K562 (cell line): ENCODE measurements around the gene ABCC1. TPM values are rescaled to one million over a fixed set of nuclear protein-coding genes. Genes with fewer than 3 reads are reported as not detected.
A peak's percentile ranks its signal among the peaks of the same experiment; 100 is the strongest.

Experiments
- ATAC-seq: fragments of 200-7000 bp; cut with Tn5 transposase; 3 replicates; pipeline ENCODE4 v1.9.1; 2020; ENCODE audit warnings: moderate library complexity
- BruUV-seq: library from RNA; stranded (reverse); fragments of 400-500 nt; replicated peaks from 2 replicates; lab custom pipeline; 2021; lab: Mats Ljungman, UMichigan
- CTCF ChIA-PET: fragments of 300-600 bp; formaldehyde crosslinking; extraction: SDS; loops from one replicate; lab custom pipeline; 2021; ENCODE audit warnings: low intra/inter-chr PET ratio; lab: Yijun Ruan, JAX
- POLR2A ChIA-PET: fragments of 300-600, 350-650 bp; sonication (Branson Sonifier 250); formaldehyde crosslinking; extraction: SDS; loops from one replicate; lab custom pipeline; 2021; ENCODE audit warnings: antibody characterized with exemption, inconsistent platforms; lab: Yijun Ruan, JAX
- DNase-seq, 4 experiments: peaks; one replicate each; pipeline versions ENCODE4 v3.0.0 to v3.0.0-alpha.2; 2011 to 2018; ENCODE audit warnings: low spot score in 3 of 4, mixed read lengths in 3 of 4; ENCODE audit errors: extremely low read depth in 1 of 4
- FAIRE-seq: peaks from 2 replicates; lab custom pipeline; 2011; peaks lifted over from hg19 to GRCh38; lab: Jason Lieb, UNC
- H2AFZ ChIP-seq: 2 replicates; pipeline ENCODE4 v1.6.0; 2011; ENCODE audit warnings: low read depth, low read length, control low read depth, inconsistent platforms
- H3K27ac ChIP-seq: fragments of 200-600 bp; 3 replicates; pipeline ENCODE4 v1.8.0; 2011; ENCODE audit warnings: low read depth, mild to moderate bottlenecking, control low read depth, inconsistent platforms, low read length, moderate library complexity, mixed read lengths; ENCODE audit errors: extremely low read depth
- H3K27me3 ChIP-seq, 2 experiments: fragments of 300-600 bp in 1 of 2; 2 replicates in 1 of 2; 3 replicates in 1 of 2; pipeline versions ENCODE4 v1.6.0 to v1.8.0; 2011; ENCODE audit warnings: inconsistent platforms in 2 of 2, low read length in 2 of 2, mild to moderate bottlenecking in 1 of 2, mixed read lengths in 1 of 2, moderate library complexity in 1 of 2; ENCODE audit not compliant: control insufficient read depth in 2 of 2, insufficient read depth in 2 of 2
- H3K36me3 ChIP-seq: fragments of 300-600 bp; 3 replicates; pipeline ENCODE4 v1.8.0; 2011; ENCODE audit warnings: mild to moderate bottlenecking, low read length, inconsistent platforms; ENCODE audit not compliant: control insufficient read depth, insufficient read depth
- H3K4me1 ChIP-seq, 2 experiments: fragments of 200-600 bp in 1 of 2; replicated peaks in 1 of 2; 2 replicates in 1 of 2; 3 replicates in 1 of 2; pipeline versions ENCODE4 v1.5.1 to v1.8.0; 2011; ENCODE audit warnings: inconsistent platforms in 2 of 2, low read length in 2 of 2, mild to moderate bottlenecking in 1 of 2, mixed read lengths in 1 of 2, moderate library complexity in 1 of 2; ENCODE audit not compliant: control insufficient read depth in 2 of 2, insufficient read depth in 2 of 2
- H3K4me2 ChIP-seq: 2 replicates; pipeline ENCODE4 v1.6.1; 2011; ENCODE audit warnings: low read length, control low read depth, inconsistent platforms, mixed read lengths; ENCODE audit not compliant: insufficient read depth
- H3K4me3 ChIP-seq: fragments of 200-600 bp; sonication (generic), shearing (Covaris generic); 2 replicates; pipeline ENCODE4 v1.5.1; 2016; ENCODE audit warnings: control low read depth, inconsistent platforms
- H3K79me2 ChIP-seq: fragments of 200-600 bp; 3 replicates; pipeline ENCODE4 v1.8.0; 2011; ENCODE audit warnings: low read length, inconsistent platforms; ENCODE audit not compliant: control insufficient read depth, insufficient read depth
- H3K9ac ChIP-seq, 2 experiments: 2 replicates each; pipeline versions ENCODE4 v1.6.0 to v1.6.1; 2011; ENCODE audit warnings: low read depth in 2 of 2, low read length in 2 of 2, control low read depth in 1 of 2, inconsistent platforms in 1 of 2, mild to moderate bottlenecking in 1 of 2, mixed read lengths in 1 of 2; ENCODE audit not compliant: insufficient read depth in 1 of 2
- H3K9me1 ChIP-seq: one replicate; pipeline ENCODE4 v1.6.0; 2011; ENCODE audit warnings: inconsistent platforms, mild to moderate bottlenecking, low read length, moderate library complexity; ENCODE audit not compliant: control insufficient read depth, insufficient read depth
- H3K9me3 ChIP-seq: replicated peaks from 2 replicates; pipeline ENCODE4 v1.5.1; 2011; ENCODE audit warnings: low read depth, low read length, inconsistent platforms; ENCODE audit not compliant: control insufficient read depth, insufficient read depth
- H4K20me1 ChIP-seq: replicated peaks from 2 replicates; pipeline ENCODE4 v1.6.1; 2011; ENCODE audit warnings: low read length, inconsistent platforms, mixed read lengths; ENCODE audit not compliant: control insufficient read depth, insufficient read depth
- BCOR ChIP-seq: fragments of 450-650 bp; IDR thresholded peaks from 2 replicates; pipeline ENCODE4 v1.6.1; 2016
- BRD9 ChIP-seq: fragments of 450-650 bp; IDR thresholded peaks from 2 replicates; pipeline ENCODE4 v1.6.1; 2018; ENCODE audit warnings: low read depth; ENCODE audit not compliant: partially characterized antibody
- CHD2 ChIP-seq: IDR thresholded peaks from 2 replicates; pipeline ENCODE4 v1.6.1; 2011; ENCODE audit warnings: low read depth, low read length
- EZH2 ChIP-seq: IDR thresholded peaks from 2 replicates; pipeline ENCODE4 v1.6.1; 2012; ENCODE audit warnings: low read depth, mild to moderate bottlenecking, inconsistent platforms, low read length, borderline replicate concordance
- FOSL1 ChIP-seq: fragments of 200-800 bp; sonication (Bioruptor generic); conservative IDR thresholded peaks from 2 replicates; pipeline ENCODE4 v1.6.1; 2016; ENCODE audit warnings: missing genetic modification characterization, missing compliant biosample characterization
- KDM1A ChIP-seq, 2 experiments: fragments of 450-650 bp; IDR thresholded peaks; 2 replicates each; pipeline ENCODE4 v1.6.1; 2016; ENCODE audit warnings: mild to moderate bottlenecking in 2 of 2
- NONO ChIP-seq, 2 experiments: fragments of 200-400 bp in 1 of 2; fragments of 450-650 bp in 1 of 2; formaldehyde crosslinking in 1 of 2; IDR thresholded peaks; 2 replicates each; pipeline ENCODE4 v1.6.1; 2017; ENCODE audit warnings: low read depth in 2 of 2, mild to moderate bottlenecking in 2 of 2, moderate library complexity in 2 of 2, low read length in 1 of 2
- NR3C1 ChIP-seq: sonication (generic); formaldehyde crosslinking; IDR thresholded peaks from 2 replicates; pipeline ENCODE4 v1.8.1; 2022; ENCODE audit warnings: missing genetic modification reagents
- PHF20 ChIP-seq: fragments of 450-650 bp; IDR thresholded peaks from 2 replicates; pipeline ENCODE4 v1.6.1; 2018; ENCODE audit not compliant: partially characterized antibody
- PKNOX1 ChIP-seq: fragments of 450-650 bp; IDR thresholded peaks from 2 replicates; pipeline ENCODE4 v1.6.1; 2016
- PPARD ChIP-seq: fragments of 250-450 bp; sonication (Bioruptor Pico); IDR thresholded peaks from 2 replicates; pipeline ENCODE4 v1.8.0; 2022; ENCODE audit warnings: inconsistent platforms, mild to moderate bottlenecking, moderate library complexity
- ZNF121 ChIP-seq: sonication (generic); formaldehyde crosslinking; conservative IDR thresholded peaks from 2 replicates; pipeline ENCODE4 v1.8.0; 2022; ENCODE audit warnings: missing genetic modification reagents
- ZNF143 ChIP-seq: sonication (generic); formaldehyde crosslinking; IDR thresholded peaks from 2 replicates; pipeline ENCODE4 v1.9.0; 2022; ENCODE audit warnings: mild to moderate bottlenecking, missing genetic modification reagents
- ZNF24 ChIP-seq: fragments of 450-650 bp; IDR thresholded peaks from 2 replicates; pipeline ENCODE4 v1.6.1; 2016
- WGBS: fragments of 100-300 bp; shearing (Covaris generic); methylation state at CpG from one replicate; pipeline ENCODE4 v1.1.6; 2016; ENCODE audit warnings: low coverage, mixed read lengths; ENCODE audit not compliant: insufficient coverage; ENCODE audit errors: missing lambda C conversion rate; 5-methylcytosine and 5-hydroxymethylcytosine counted together
- in situ Hi-C: fragments of 300-500 bp; cut with MboI; formaldehyde crosslinking; loops from 4 replicates; pipeline ENCODE4 v1.15.0; 2018; ENCODE audit warnings: inconsistent platforms, mixed read lengths
- intact Hi-C: fragments of 100-400 bp; cut with micrococcal nuclease; formaldehyde crosslinking; loops from 2 replicates; pipeline ENCODE4 v1.14.2; 2022
- polyA plus RNA-seq, 8 experiments: library from polyadenylated mRNA; depleted of rRNA in 4 of 8; stranded (reverse) in 5 of 8; unstranded in 3 of 8; fragments of >200 nt; fragmentation: Nextera tagmentation in 2 of 8; fragmentation: Illumina TruSeq in 1 of 8; extraction: Ambion mirVana in 2 of 8; extraction: Trizol in 1 of 8; gene quantifications; 2 replicates each; pipeline versions ENCODE4 v1.2.1 to v1.2.3, GENCODE V29; 2011 to 2014; ENCODE audit warnings: inconsistent platforms in 1 of 8, missing spikeins in 1 of 8
- total RNA-seq, 7 experiments: library from RNA; depleted of rRNA in 6 of 7; stranded (reverse); fragments of >200 nt in 6 of 7; fragmentation: Illumina TruSeq in 2 of 7; extraction: Trizol in 2 of 7; gene quantifications; 2 replicates each; pipeline versions ENCODE4 v1.2.1 to v1.2.3, GENCODE V29; 2011 to 2021; ENCODE audit warnings: low replicate concordance in 1 of 7

Gene ABCC1
- total and polyA plus RNA-seq, 9 of the 15 experiments (the other 6 are each of a cell fraction or from before 2014, with no cell fraction given) = 3.9 to 41.6 (median 10.0) TPM

GRCh38 chr16:15960124-15960971 is 10.9 kb downstream of the ABCC1 start:
- POLR2A ChIA-PET = interaction anchor here (0.6 to 2.4 kb wide), 2 partner anchors 10 to 168 kb away, joined by 3 to 10 read pairs; no protein-coding TSS in a partner anchor
- H3K4me1 ChIP-seq = peaks cover 0 to 2% of the 10 kb centered on the region in 2 experiments; a peak in 1 of 5 replicates

GRCh38 chr16:15961060-15961511 is 11.7 kb downstream of the ABCC1 start:
- Histone ChIP-seq H4K20me1 (no peaks in the 10 kb centered on the region; the same call in 1 of the 2 replicates), H3K4me2 (no peak overlapping the region), H3K9me1 (peaks cover 2% of the 10 kb centered on the region), H3K9ac (no peak overlapping the region), H3K4me3 (no peak overlapping the region), H3K27ac (no peak overlapping the region), H2AFZ (no peak overlapping the region), H3K36me3 (peaks cover 18% of the 10 kb centered on the region; the same call in 2 of the 3 replicates), H3K4me1 (no peaks in the 10 kb centered on the region), H3K79me2 (peaks cover 93% of the 10 kb centered on the region), H3K27me3 (no peaks in the 10 kb centered on the region), H3K9me3 (peaks cover 10% of the 10 kb centered on the region)
- FAIRE-seq = peak; percentile 67
- CTCF ChIA-PET = interaction anchor here (0.6 kb wide), 1 partner anchor 85 kb away, joined by 4 read pairs; no protein-coding TSS in a partner anchor
- no peak for ATAC-seq
- TSS peak; percentile 6 for BruUV-seq
- no peak for DNase-seq
- POLR2A ChIA-PET = interaction anchor here (2.4 kb wide), 1 partner anchor 11 kb away, joined by 10 read pairs; no protein-coding TSS in a partner anchor
- WGBS = 77% methylated on average over 4 of the region's 5 CpGs
- in situ Hi-C loops (no loop called here), intact Hi-C loops (no loop called here)
- TF ChIP-seq PPARD (CRISPR knock-in tag) = no peak
- TF ChIP-seq EZH2 = no peak
- TF ChIP-seq FOSL1 (tag) = no peak
- TF ChIP-seq ZNF143 = no peak
- no peak for TF ChIP-seq NONO (IDR thresholded peaks at IDR 0.05; ENCODE audit: low read depth in 2 of 2, low read length in 1 of 2)
- TF ChIP-seq PHF20 = no peak
- TF ChIP-seq NR3C1 (CRISPR knock-in tag) = no peak
- no peak for TF ChIP-seq CHD2
- no peak for TF ChIP-seq PKNOX1

More at GRCh38 chr16:15960124-15960971, 10.9 kb downstream of the ABCC1 start:
- Histone ChIP-seq H3K36me3 (peaks cover 18% of the 10 kb centered on the region; the same call in 2 of the 3 replicates), H3K79me2 (peaks cover 91% of the 10 kb centered on the region), H3K27ac (no peak overlapping the region), H3K27me3 (no peaks in the 10 kb centered on the region), H3K9ac (peak overlapping the region in 1 of 2 experiments; percentile 6; a peak in 1 of 4 replicates), H2AFZ (no peak overlapping the region), H3K9me1 (peaks cover 2% of the 10 kb centered on the region), H3K4me3 (no peak overlapping the region), H3K4me2 (no peak overlapping the region), H4K20me1 (no peaks in the 10 kb centered on the region; the same call in none of the 2 replicates), H3K9me3 (peaks cover 10% of the 10 kb centered on the region)
- CTCF ChIA-PET = no interaction called here
- TF ChIP-seq KDM1A (IDR thresholded peaks at IDR 0.05) = 0 out of 4 replicates have a peak, but pooled peaks of 1 of the 2 experiments have one; percentile 27
- no peak for TF ChIP-seq BRD9
- TF ChIP-seq ZNF121 = peak; percentile 45; the same call in 1 of the 2 replicates
- 0 out of 2 replicates have a peak, but pooled peaks have one; percentile 33 for TF ChIP-seq BCOR
- peak; percentile 71 for TF ChIP-seq ZNF24
- in situ Hi-C loops = no loop called here
- intact Hi-C loops = no loop called here
- no peak for FAIRE-seq
- WGBS = 87% methylated on average over 12 of the region's 12 CpGs
- DNase-seq = no peak
- no TSS peak for BruUV-seq
- ATAC-seq = no peak
